ENCODE results near the gene TBC1D2. TPM values are rescaled to one million over a fixed set of nuclear protein-coding genes. Genes with fewer than 3 reads are reported as not detected.

TBC1D2 gene
- total RNA-seq, 2 donors from 2014 or later, result 5.6 to 6.4 TPM

- H3K9me3 Mint-ChIP-seq, result no peaks in the 10 kb centered on the region
- H3K27ac Mint-ChIP-seq, result no peak overlapping the region
- no peak overlapping the region for H3K4me3 Mint-ChIP-seq
- no peak for ATAC-seq (replicated peaks)
- H3K36me3 Mint-ChIP-seq (ENCODE audit: low read depth), result no peaks in the 10 kb centered on the region
- no peaks in the 10 kb centered on the region for H3K4me1 Mint-ChIP-seq
- no peaks in the 10 kb centered on the region for H3K27me3 Mint-ChIP-seq
These were observed 48.7 kb downstream of the TBC1D2 start for GRCh38 chr9:98206754-98207153.

- Mint-ChIP-seq H3K36me3 (ENCODE audit: low read depth) (no peaks in the 10 kb centered on the region), H3K27ac (no peak overlapping the region)
These were observed 50.8 kb downstream of the TBC1D2 start for GRCh38 chr9:98204692-98205091.

GRCh38 chr9:98203153-98203552 lies 52.3 kb downstream of the TBC1D2 start:
- ATAC-seq (replicated peaks), result no peak
- Mint-ChIP-seq H3K9me3 (no peaks in the 10 kb centered on the region), H3K4me3 (no peak overlapping the region), H3K27ac (no peak overlapping the region), H3K36me3 (ENCODE audit: low read depth) (no peaks in the 10 kb centered on the region), H3K27me3 (no peaks in the 10 kb centered on the region), H3K4me1 (no peaks in the 10 kb centered on the region)

More at GRCh38 chr9:98204692-98205091, 50.8 kb downstream of the TBC1D2 start:
- Mint-ChIP-seq H3K27me3 (no peaks in the 10 kb centered on the region), H3K4me1 (no peaks in the 10 kb centered on the region), H3K4me3 (no peak overlapping the region), H3K9me3 (no peaks in the 10 kb centered on the region)
- no peak for ATAC-seq (replicated peaks)

GRCh38 chr9:98202252-98202651 lies 53.2 kb downstream of the TBC1D2 start:
- no peaks in the 10 kb centered on the region for H3K4me1 Mint-ChIP-seq
- no peak overlapping the region for H3K27ac Mint-ChIP-seq
- H3K4me3 Mint-ChIP-seq, result no peak overlapping the region
- H3K27me3 Mint-ChIP-seq, result no peaks in the 10 kb centered on the region
- ATAC-seq (replicated peaks), result no peak
- no peaks in the 10 kb centered on the region for H3K36me3 Mint-ChIP-seq (ENCODE audit: low read depth)
- H3K9me3 Mint-ChIP-seq, result no peaks in the 10 kb centered on the region

- Mint-ChIP-seq H3K27ac (no peak overlapping the region), H3K4me3 (no peak overlapping the region), H3K27me3 (no peaks in the 10 kb centered on the region), H3K9me3 (no peaks in the 10 kb centered on the region), H3K4me1 (no peaks in the 10 kb centered on the region), H3K36me3 (ENCODE audit: low read depth) (no peaks in the 10 kb centered on the region)
- no peak for ATAC-seq (replicated peaks)
These were observed 53.7 kb downstream of the TBC1D2 start for GRCh38 chr9:98201749-98202148.

GRCh38 chr9:98201102-98201501 lies 54.3 kb downstream of the TBC1D2 start:
- Mint-ChIP-seq H3K27me3 (no peaks in the 10 kb centered on the region), H3K9me3 (no peaks in the 10 kb centered on the region), H3K27ac (peak overlapping the region; percentile 48), H3K4me1 (no peaks in the 10 kb centered on the region), H3K36me3 (ENCODE audit: low read depth) (no peaks in the 10 kb centered on the region), H3K4me3 (no peak overlapping the region)
- no peak for ATAC-seq (replicated peaks)

- Mint-ChIP-seq H3K4me1 (no peaks in the 10 kb centered on the region), H3K36me3 (ENCODE audit: low read depth) (no peaks in the 10 kb centered on the region), H3K27me3 (no peaks in the 10 kb centered on the region), H3K9me3 (no peaks in the 10 kb centered on the region), H3K4me3 (no peak overlapping the region), H3K27ac (no peak overlapping the region)
- no peak for ATAC-seq (replicated peaks)
These were observed 55.9 kb downstream of the TBC1D2 start for GRCh38 chr9:98199388-98200033.

GRCh38 chr9:98195671-98196070 lies 59.8 kb downstream of the TBC1D2 start:
- no peaks in the 10 kb centered on the region for H3K4me1 Mint-ChIP-seq
- no peak overlapping the region for H3K27ac Mint-ChIP-seq
- ATAC-seq (replicated peaks), result no peak
- no peaks in the 10 kb centered on the region for H3K36me3 Mint-ChIP-seq (ENCODE audit: low read depth)
- H3K9me3 Mint-ChIP-seq, result no peaks in the 10 kb centered on the region
- no peak overlapping the region for H3K4me3 Mint-ChIP-seq
- H3K27me3 Mint-ChIP-seq, result no peaks in the 10 kb centered on the region

GRCh38 chr9:98193336-98193944 lies 62.0 kb downstream of the TBC1D2 start:
- peak overlapping the region; percentile 81 for H3K4me3 Mint-ChIP-seq

GRCh38 chr9:98192503-98193335 lies 62.7 kb downstream of the TBC1D2 start, which contains the start of gene CORO2A:
CORO2A (minus strand) TSS chr9:98192637; CDS start chr9:98157660, 34,977 bp downstream.
- Mint-ChIP-seq H3K4me3 (peak within 1 kb of the TSS; percentile 81), H3K4me1 (peaks cover 10% of the 10 kb centered on the region), H3K27ac (peak within 1 kb of the TSS; percentile 66), H3K36me3 (ENCODE audit: low read depth) (no peaks in the 10 kb centered on the region), H3K9me3 (no peaks in the 10 kb centered on the region), H3K27me3 (no peaks in the 10 kb centered on the region)
- ATAC-seq (replicated peaks), result peak; percentile 82

More at GRCh38 chr9:98193336-98193944, 62.0 kb downstream of the TBC1D2 start:
- Mint-ChIP-seq H3K36me3 (ENCODE audit: low read depth) (no peaks in the 10 kb centered on the region), H3K27me3 (no peaks in the 10 kb centered on the region), H3K4me1 (peaks cover 6% of the 10 kb centered on the region), H3K9me3 (no peaks in the 10 kb centered on the region), H3K27ac (peak overlapping the region; percentile 57)
- no peak for ATAC-seq (replicated peaks)

GRCh38 chr9:98191671-98192502 lies 63.6 kb downstream of the TBC1D2 start:
- peak; percentile 40 for ATAC-seq (replicated peaks)
- H3K27ac Mint-ChIP-seq, result peak overlapping the region; percentile 66
- no peaks in the 10 kb centered on the region for H3K27me3 Mint-ChIP-seq
- no peaks in the 10 kb centered on the region for H3K36me3 Mint-ChIP-seq (ENCODE audit: low read depth)
- peaks cover 13% of the 10 kb centered on the region for H3K4me1 Mint-ChIP-seq
- peak overlapping the region; percentile 69 for H3K4me3 Mint-ChIP-seq
- no peaks in the 10 kb centered on the region for H3K9me3 Mint-ChIP-seq

- ATAC-seq (replicated peaks), result no peak
- H3K27ac Mint-ChIP-seq, result peak overlapping the region; percentile 66
- no peaks in the 10 kb centered on the region for H3K27me3 Mint-ChIP-seq
- H3K4me3 Mint-ChIP-seq, result peak overlapping the region; percentile 69
- peaks cover 13% of the 10 kb centered on the region for H3K4me1 Mint-ChIP-seq
- H3K36me3 Mint-ChIP-seq (ENCODE audit: low read depth), result no peaks in the 10 kb centered on the region
- H3K9me3 Mint-ChIP-seq, result no peaks in the 10 kb centered on the region
These were observed 64.3 kb downstream of the TBC1D2 start for GRCh38 chr9:98191181-98191608.

GRCh38 chr9:98190757-98191105 lies 64.7 kb downstream of the TBC1D2 start:
- Mint-ChIP-seq H3K27ac (no peak overlapping the region), H3K9me3 (no peaks in the 10 kb centered on the region), H3K27me3 (no peaks in the 10 kb centered on the region), H3K4me3 (peak overlapping the region; percentile 69), H3K36me3 (ENCODE audit: low read depth) (no peaks in the 10 kb centered on the region), H3K4me1 (peaks cover 13% of the 10 kb centered on the region)
- no peak for ATAC-seq (replicated peaks)

GRCh38 chr9:98189412-98189811 lies 66.0 kb downstream of the TBC1D2 start:
- Mint-ChIP-seq H3K4me1 (peaks cover 18% of the 10 kb centered on the region), H3K4me3 (peak overlapping the region; percentile 11), H3K27ac (peak overlapping the region; percentile 21), H3K36me3 (ENCODE audit: low read depth) (no peaks in the 10 kb centered on the region), H3K9me3 (no peaks in the 10 kb centered on the region), H3K27me3 (no peaks in the 10 kb centered on the region)
- no peak for ATAC-seq (replicated peaks)

Data from activated T-helper 17 cell treated with anti-CD3 and anti-CD28 coated beads, Interleukin-2, amount 50 U/mL, for 72 hours (primary cell).